NCI-H2107 (cell line): ENCODE results near the gene GFI1.
"Not testable (repeated sequence)": the region's sequence is repeated elsewhere in the genome, so short reads cannot be mapped to it uniquely, and the experiment has no call there.

Experiments used
- DNase-seq: peaks from one replicate; lab custom pipeline; 2025; lab: John Stamatoyannopoulos, UW

GFI1 gene

GRCh38 chr1:92486251-92487077 is at the start of gene GFI1:
Gene GFI1, minus strand, starts transcription at chr1:92486925. Its CDS starts 3,438 bp downstream, at chr1:92483487.
- no peak for DNase-seq

DNA sequence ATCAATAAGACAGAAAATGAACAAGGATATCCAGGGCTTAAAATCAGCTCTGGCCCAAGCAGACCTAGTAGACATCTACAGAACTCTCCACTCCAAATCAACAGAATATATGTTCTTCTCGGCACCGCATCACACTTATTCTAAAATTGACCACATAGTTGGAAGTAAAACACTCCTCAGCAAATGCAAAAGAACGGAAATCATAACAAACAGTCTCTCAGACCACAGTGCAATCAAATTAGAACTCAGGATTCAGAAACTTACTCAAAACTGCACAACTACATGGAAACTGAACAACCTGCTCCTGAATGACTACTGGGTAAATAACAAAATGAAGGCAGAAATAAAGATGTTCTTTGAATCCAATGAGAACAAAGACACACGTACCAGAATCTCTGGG is 45.6 kb upstream of the GFI1 start:
- DNase-seq, result not testable (repeated sequence)

- not testable (repeated sequence) for DNase-seq
These were observed 45.2 kb upstream of the GFI1 start for GRCh38 chr1:92531939-92532338.

DNA sequence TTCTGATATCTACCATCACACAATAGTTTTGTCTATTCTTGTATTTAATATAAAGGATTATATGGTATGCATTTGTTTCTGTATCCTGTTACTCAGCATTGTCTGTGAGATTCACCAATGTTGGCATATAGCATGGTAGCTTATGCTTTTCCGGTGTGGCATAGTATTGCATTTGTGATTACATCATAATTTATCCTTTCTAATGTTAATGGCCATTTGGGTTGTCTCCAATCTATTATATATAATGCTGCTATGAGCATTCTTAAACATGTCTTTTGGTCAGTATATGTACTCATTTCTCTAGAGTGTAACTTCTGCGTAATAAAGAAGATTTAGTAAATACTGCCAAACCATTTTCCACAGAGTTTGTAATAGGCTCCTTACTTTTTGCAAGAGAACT is 40.9 kb upstream of the GFI1 start:
- no peak for DNase-seq

GRCh38 chr1:92524944-92525590 is 38.3 kb upstream of the GFI1 start:
- DNase-seq, result not testable (repeated sequence)

GRCh38 chr1:92519043-92519442 is 32.3 kb upstream of the GFI1 start:
- no peak for DNase-seq

GRCh38 chr1:92516574-92516973 is 29.8 kb upstream of the GFI1 start:
- no peak for DNase-seq

DNA sequence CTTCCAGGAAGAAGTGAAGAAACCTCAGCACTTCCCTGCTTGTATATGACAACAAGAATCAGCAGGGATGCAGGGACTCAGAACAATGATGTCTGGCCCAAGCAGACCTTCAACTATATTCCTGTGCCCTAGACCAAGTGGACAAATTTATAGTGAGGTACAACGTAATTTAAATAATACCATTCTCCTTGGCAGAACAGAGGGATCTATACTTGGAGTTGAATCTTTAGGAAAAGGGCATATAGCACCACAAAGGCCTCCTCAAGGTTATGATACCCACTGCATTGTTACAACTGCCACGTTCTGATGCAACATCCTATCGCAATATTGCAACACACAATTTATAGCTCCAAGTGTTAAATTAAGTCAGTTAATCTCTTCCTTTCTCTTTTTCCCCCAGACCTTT is 29.1 kb upstream of the GFI1 start:
- DNase-seq, result no peak

DNA sequence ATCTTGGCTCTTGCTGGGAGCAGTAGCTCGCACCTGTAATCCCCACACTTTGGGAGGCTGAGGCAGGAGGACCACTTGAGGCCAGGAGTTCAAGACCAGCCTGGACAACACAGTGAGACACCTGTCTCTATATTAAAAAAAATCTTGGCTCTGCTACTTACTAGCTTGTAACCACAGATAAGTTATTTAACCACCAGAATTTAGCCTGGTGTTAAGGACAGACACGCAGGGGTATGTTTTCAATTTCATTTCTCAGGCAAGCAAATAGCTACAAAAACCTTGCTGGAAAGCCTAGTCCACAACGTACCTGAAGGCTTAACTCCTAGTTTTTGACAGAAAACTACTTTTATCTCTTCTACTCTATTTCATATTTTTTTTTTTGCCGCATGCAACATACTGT is 24.8 kb upstream of the GFI1 start:
- no peak for DNase-seq

DNA sequence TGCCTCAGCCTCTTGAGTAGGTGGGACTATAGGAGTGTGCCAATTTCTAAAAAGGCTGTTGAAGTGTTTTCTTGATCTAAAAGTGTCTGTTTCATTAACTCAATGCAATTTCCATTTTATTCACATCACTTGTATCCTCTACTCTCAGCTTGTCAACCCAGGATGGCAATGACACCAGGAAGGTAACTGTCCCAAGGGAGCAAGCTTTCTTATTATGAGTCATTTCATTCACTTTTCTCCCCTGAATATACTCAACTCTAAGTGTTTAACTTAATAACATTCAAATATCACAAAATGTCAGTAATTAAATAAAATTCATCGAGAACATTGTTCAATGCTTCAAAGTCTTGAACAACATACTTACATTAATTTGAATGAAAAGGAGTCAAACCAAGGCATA is 22.9 kb upstream of the GFI1 start:
- no peak for DNase-seq

DNA sequence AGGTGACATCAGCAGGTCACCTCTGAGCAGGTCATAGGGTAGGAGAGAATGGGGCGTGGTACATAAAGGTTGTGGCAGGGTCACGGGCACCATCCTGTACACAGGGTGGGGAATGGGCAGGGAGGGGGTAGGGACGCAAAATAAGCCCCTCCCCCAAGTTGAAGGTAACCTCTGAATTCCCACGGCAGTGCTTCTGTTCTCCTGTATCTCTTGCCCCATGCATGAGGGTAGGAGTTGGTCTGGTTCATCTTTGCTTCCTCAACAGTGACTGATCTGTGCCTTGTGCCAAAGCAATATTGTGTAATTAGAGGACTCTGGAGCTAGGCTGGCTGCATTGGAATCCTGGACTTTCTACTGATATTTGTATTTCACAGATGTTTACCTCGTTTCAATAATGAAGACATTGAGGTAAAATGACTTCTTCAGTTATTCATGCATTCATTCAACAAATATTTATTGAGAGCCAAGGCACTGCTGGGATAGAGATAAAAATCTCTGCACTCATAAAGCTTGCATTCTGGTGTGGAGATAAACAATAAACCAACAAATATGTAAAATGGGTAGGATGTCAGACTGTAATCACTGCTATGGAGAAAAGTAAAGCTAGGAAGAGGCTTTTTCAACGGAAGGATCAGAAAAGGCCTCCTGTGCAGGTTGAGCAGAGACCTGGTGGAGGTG is 18.4 kb upstream of the GFI1 start:
- DNase-seq, result no peak

DNA sequence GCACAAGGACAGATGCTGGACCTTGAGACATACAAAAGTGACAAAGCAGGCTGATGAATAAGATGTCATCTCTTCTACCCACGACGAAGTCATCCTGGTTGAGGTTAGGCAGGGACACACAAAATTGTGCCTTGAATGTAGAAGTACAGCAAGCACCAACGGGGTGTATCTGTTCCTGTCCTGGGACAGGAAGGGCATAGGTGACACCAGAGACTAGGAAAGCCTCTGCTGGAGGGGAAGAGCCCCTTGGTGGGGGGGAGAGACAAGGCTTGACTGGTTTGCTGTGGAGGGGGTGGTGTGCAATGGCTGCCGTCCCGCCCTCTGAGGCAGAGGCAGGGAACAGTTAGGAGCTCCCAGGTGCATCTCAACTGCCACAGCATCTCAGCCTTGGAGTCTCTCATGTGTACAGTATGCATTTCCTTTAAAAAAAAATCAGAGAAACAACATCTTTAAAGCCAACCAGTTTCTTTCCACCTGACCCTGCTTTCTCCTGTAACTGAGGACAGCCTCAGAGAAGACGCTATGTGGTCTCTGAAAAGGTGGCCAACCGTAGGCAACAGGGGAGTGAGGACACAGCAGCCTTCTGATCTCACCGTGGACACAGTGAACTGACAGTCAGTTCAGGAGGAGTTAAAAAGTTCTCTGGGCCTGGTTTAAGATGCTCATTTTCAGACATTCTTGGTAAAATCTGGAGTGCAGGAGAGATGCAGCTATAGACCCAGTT is 17.7 kb upstream of the GFI1 start:
- DNase-seq, result no peak

DNA sequence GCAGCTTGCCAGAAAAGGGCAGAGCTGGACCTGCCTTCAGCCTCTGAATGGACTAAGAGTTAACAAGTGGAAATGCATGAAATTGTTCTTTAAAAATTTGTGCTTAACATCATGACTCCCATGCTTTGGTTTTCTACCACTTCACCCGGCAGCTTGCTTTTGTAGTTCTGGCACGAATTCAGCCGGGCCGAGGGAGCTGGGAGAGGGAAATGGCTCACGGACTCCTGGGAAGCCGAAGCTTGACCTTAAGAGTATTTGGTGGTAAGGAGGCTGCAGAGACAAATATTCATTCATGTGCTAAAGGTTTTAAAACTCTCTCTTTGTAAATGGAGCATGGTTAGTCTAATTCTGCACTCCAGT is 17.2 kb upstream of the GFI1 start:
- no peak for DNase-seq

GRCh38 chr1:92503043-92503925 is 16.6 kb upstream of the GFI1 start:
- no peak for DNase-seq

- DNase-seq, result no peak
These were observed 15.5 kb upstream of the GFI1 start for GRCh38 chr1:92502247-92502646.

DNA sequence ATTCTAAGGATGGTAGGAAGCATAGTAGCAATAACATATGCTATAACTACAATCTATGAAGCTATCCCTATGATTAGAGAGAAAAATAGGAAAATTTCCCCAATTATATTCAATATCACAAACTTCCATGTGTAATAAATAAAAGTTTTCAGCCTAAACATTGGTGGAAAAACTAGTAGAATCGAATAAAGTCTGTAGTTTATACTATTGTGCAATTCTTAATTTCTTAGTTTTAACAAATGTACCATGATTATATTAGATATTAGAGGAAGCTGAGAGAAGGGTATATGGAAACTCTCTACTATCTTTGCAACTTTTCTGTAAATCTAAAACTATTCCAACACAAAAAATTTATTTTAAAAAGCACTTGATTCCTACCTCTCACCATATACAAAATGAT is 13.8 kb upstream of the GFI1 start:
- no peak for DNase-seq

DNA sequence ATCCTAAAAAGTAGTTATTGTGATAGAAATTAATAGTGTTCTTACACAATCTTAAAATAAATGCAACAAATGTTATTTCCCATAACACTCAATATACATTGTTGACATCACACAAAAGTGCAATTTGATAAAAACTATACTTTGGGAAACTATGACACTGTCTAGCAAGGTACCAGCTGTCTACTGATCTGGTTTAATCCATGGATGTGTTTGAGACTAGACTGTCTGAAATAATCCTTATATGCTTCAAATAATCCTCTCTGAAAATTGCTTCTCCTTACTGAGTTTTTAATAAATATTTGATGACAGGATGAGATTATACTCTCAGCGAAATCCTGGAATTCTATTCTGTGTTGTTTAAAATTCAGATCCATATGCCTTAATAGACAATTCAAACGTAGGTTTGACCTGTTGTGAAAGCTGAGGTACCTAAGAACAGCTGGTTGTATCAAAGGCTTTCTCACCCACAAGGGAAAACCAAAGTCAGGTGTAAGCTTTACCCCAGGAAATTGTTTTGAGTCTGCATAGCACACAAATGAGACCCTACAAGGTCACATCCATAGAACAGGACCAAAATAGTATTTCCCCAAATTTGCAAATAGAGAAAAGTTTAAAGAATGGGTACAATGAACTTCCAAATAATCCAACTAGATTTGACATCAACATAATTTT is 8.8 kb upstream of the GFI1 start:
- no peak for DNase-seq

DNA sequence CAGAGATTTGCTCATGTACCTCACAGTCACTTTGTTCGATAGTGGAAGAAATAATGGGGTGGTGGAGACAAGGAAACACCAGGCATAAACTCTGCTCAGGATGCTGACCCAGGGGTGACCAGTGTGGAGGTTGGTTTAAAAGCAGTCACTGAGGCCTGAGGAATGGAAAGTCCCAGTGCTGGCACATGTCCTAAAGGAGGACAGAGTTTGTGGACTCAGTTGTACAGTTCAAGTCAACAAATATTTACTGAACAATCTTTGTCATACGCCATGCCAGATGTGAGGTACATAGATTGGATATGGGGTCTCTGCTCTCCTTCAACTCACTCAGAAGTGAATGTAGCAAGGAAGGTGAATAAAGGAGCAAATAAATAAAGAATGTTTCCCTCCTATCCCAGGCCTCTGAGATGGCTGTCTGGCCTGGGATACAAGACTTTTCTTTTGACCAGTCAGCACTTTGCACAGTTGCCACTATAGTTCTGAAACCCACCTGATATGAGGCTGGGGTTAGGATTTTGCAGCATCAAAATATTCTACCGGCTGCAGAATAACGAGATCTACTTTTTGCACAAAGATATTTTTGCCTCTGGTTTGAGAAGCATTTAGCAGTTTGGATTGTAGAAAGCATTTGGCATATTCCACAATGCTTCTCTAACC is 7.9 kb upstream of the GFI1 start:
- no peak for DNase-seq

GRCh38 chr1:92493139-92493538 is 6.4 kb upstream of the GFI1 start:
- no peak for DNase-seq

GRCh38 chr1:92488832-92489231 is 2.1 kb upstream of the GFI1 start:
- no peak for DNase-seq
